ENCODE data around the gene TRPM5. TPM values are rescaled to one million over a fixed set of nuclear protein-coding genes. Genes with fewer than 3 reads are reported as not detected.

TRPM5 gene
- polyA plus RNA-seq, 1 of the 3 experiments (the other 2 are of a cell fraction) = not detected

- TF ChIP-seq ZBTB33 (IDR thresholded peaks at IDR 0.05; ENCODE audit: borderline replicate concordance, low read depth) (no peak), RCOR1 (IDR thresholded peaks at IDR 0.05; ENCODE audit: low read length) (no peak), CHD2 (IDR thresholded peaks at IDR 0.05; ENCODE audit: low read length, partially characterized antibody) (no peak), FOSL2 (IDR thresholded peaks at IDR 0.05; ENCODE audit: borderline replicate concordance, low read depth) (no peak), TCF12 (IDR thresholded peaks at IDR 0.05) (no peak), PBX3 (IDR thresholded peaks at IDR 0.05) (no peak), RAD21 (IDR thresholded peaks at IDR 0.05; ENCODE audit: low read length) (no peak), MAX (IDR thresholded peaks at IDR 0.05; ENCODE audit: low read depth) (no peak), USF2 (IDR thresholded peaks at IDR 0.05; ENCODE audit: borderline replicate concordance, low read depth, low read length) (no peak), RXRA (IDR thresholded peaks at IDR 0.05; ENCODE audit: borderline replicate concordance, low read depth) (no peak)
Measured at GRCh38 chr11:2409126-2409525, 35.2 kb downstream of the TRPM5 start (continued).

GRCh38 chr11:2408671-2409070 is 35.6 kb downstream of the TRPM5 start:
- Histone ChIP-seq H3K36me3 (replicated peaks in 1 of 2; ENCODE audit: control insufficient read depth in 1 of 2, insufficient read depth in 2 of 2, low read length in 1 of 2) (peaks cover 0 to 5% of the 10 kb centered on the region in 2 experiments), H2AFZ (ENCODE audit: low read depth) (no peak overlapping the region), H3K9me3 (no peaks in the 10 kb centered on the region), H3F3A (replicated peaks; ENCODE audit: insufficient read depth) (no peaks in the 10 kb centered on the region), H4K20me1 (ENCODE audit: insufficient read depth) (no peaks in the 10 kb centered on the region), H3K27me3 (ENCODE audit: insufficient read depth) (no peaks in the 10 kb centered on the region), H3K4me1 (ENCODE audit: control insufficient read depth in 1 of 2, insufficient read depth in 2 of 2, low read depth in 1 of 2, low read length in 1 of 2) (no peaks in the 10 kb centered on the region), H3K79me2 (ENCODE audit: insufficient read depth) (no peaks in the 10 kb centered on the region), H3K4me3 (ENCODE audit: low read depth in 2 of 2, low read length in 1 of 2) (no peak overlapping the region), H3K27ac (ENCODE audit: low read depth in 2 of 2, low read length in 1 of 2) (no peak overlapping the region), H3K9ac (no peak overlapping the region), H3K9me2 (no peaks in the 10 kb centered on the region), H3K4me2 (no peak overlapping the region)
- CTCF ChIA-PET = interaction anchor here (0.8 to 5.1 kb wide), 8 partner anchors 8 to 479 kb away, joined by 3 to 70 read pairs (median 6); partner anchors contain the start of gene TSSC4
- WGBS (ENCODE audit: low lambda C conversion rate) = 69% methylated on average over 11 of the region's 11 CpGs
- POLR2A ChIA-PET = no interaction called here
- no peak for DNase-seq
- no peak for TF ChIP-seq USF2 (IDR thresholded peaks at IDR 0.05; ENCODE audit: borderline replicate concordance, low read depth, low read length)
- no peak for TF ChIP-seq NFIC (IDR thresholded peaks at IDR 0.05; ENCODE audit: borderline replicate concordance)
- TF ChIP-seq JUND (IDR thresholded peaks at IDR 0.05) = no peak
- no peak for TF ChIP-seq GATA2 (CRISPR knock-in tag; IDR thresholded peaks at IDR 0.05)
- TF ChIP-seq REST (IDR thresholded peaks at IDR 0.05; ENCODE audit: low read depth, low read length) = no peak
- no peak for TF ChIP-seq PBX3 (IDR thresholded peaks at IDR 0.05)
- no peak for TF ChIP-seq YY1 (IDR thresholded peaks at IDR 0.05; ENCODE audit: low read depth)
- no peak for TF ChIP-seq RCOR1 (IDR thresholded peaks at IDR 0.05; ENCODE audit: low read length)

Data from SK-N-SH (cell line).